ENCODE data around the gene EXOSC2.

EXOSC2 gene

DNA sequence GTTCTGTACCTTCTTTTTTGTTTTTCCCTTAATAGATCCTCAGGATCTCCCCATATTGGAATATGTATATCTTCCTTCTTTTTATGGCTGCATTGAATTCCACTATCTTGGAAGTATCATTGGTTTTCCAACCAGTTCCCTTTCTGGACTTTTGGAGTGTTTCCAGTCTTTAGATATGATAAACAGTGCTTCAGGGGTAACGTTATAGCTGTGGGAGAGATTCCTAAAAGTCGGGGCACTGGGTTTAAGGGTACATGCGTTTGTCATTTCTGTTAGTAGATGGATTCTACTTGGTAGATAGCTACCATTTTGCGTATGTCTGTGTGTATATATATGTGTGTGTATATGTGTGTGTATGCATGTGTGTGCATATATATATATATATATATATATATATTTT is 42.0 kb downstream of the EXOSC2 start:
- no peak for DNase-seq (ENCODE audit: low read depth in 1 of 2, low spot score in 1 of 2)

DNA sequence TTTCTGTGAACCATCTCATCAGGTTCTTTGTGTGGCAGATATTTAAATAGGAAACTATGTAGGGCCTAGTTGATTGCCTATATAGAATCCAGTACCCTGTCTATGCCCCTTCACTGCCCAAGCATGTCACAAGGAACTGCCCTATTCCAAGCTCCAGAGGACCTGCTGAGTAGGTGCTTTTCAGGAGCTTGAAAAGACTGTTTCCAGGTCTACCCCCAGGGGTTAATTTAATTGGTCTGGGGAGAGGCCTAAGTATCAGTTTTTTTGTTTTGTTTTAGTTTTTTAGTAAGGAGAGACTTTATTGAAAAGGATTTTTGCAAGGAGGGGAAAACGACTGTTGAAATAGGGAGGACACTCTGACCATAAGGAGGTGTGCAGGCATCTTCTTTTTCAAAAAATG is 43.3 kb downstream of the EXOSC2 start:
- DNase-seq (ENCODE audit: low read depth in 1 of 2, low spot score in 1 of 2), result no peak

DNA sequence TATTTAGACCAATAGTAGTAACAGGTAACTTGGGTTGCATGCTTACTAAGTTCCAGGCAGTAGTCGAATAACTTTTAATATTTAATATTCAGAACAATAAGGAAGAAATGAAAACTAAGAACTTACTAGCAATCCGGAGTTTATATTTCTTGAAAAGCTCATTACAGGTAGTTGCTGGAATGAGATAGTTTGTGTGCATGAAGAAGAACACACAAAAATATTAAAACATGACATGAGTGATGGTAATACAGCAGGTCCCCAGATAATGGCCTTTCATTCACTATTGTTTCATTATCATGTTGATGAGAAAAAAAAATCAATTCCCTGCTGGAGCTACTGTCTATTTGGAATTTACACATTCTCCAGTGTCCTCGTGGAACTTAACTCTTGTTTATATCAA is 44.7 kb downstream of the EXOSC2 start:
- no peak for DNase-seq (ENCODE audit: low read depth in 1 of 2, low spot score in 1 of 2)

DNA sequence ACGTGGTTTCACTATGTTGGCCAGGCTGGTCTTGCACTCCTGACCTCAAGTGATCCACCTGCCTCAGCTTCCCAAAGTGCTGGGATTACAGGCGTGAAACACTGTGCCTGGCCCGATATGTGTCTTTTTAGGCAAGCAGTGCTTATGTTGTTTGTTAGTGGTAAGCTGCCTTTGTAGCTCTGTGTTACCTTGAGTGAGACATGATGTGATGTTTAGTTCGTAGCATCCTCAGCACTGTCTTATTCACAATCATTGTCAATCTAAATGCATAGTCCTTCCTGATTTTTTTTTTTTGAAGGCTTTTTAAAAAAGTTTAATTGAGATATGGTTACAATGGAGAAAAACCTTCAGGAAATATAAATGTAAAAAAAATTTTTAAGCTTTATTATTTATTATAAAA is 45.5 kb downstream of the EXOSC2 start:
- DNase-seq (ENCODE audit: low read depth in 1 of 2, low spot score in 1 of 2), result no peak

DNA sequence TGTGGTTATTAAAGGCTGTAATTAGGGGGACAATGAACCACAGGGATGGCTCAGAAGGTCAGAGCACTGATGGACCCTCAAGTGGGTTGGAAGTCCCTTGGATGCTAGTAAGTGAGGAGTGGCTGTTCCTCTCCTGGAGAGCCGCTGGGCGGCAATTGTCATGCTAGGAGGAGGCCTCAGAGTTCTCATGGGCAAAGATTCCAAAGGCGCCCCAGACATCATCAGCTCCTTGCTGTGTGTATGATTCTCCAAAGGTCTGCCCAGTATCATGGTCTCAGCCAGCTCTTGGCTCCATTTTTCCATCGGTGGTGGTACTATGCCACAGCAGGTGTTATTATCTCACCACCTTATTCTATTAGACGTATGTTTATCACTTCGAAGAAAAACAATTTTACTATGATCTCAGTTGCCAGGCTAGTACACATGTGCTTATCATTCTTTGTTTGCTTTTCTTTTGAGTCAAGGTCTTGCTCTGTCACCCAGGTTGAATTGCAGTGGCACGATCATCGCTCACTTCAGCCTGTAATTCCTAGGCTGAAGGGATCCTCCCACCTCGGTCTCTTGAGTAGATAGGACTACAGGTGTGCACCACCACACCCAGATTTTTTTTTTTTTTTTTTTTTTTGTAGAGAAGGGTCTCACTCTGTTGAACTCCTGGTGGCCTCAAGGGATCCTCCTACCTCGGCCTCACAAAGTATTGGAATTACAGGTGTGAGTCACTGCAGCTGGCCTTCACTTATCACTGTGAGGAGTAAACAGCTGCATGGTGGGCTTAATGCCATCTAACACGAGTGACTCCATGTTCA is 46.8 kb downstream of the EXOSC2 start:
- DNase-seq (ENCODE audit: low read depth in 1 of 2, low spot score in 1 of 2), result no peak

DNA sequence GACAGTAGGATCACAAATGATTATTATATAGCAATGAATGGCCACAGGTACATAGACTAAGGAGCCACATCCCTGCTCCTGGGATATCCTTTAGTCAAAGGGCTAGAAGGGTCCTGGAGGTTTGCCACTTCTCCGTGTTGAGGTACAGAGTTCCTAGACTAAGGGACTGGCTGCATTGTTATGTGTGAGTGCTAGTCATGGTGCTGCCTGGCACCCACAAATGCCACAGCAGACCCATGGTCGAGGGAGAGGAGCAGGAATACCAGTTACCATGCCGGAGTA is 47.4 kb downstream of the EXOSC2 start:
- DNase-seq (ENCODE audit: low read depth in 1 of 2, low spot score in 1 of 2), result no peak

- no peak for DNase-seq (ENCODE audit: low read depth in 1 of 2, low spot score in 1 of 2)
These were observed 48.4 kb downstream of the EXOSC2 start for GRCh38 chr9:130741831-130742449.

DNA sequence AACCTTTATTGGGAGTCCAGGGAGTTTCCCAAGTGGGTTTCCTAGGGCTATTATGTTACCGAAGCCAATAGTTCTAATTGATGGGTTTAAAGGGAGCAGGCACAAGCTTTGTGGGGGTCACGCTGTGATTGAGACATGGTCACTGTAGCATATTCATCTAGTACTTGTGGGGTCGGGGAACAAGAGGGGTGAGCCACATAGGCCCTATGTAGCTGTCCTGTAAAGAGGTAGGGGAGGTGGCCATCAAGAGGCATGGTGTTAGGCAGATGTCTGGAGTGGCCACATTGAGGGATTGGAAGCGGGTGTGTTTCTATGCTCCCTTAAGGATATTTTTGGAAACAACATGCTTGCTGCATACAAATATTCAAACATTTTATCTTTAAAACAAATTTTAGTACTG is 50.1 kb downstream of the EXOSC2 start:
- DNase-seq (ENCODE audit: low read depth in 1 of 2, low spot score in 1 of 2), result no peak

GRCh38 chr9:130745210-130745800 is 51.7 kb downstream of the EXOSC2 start:
- no peak for DNase-seq (ENCODE audit: low read depth in 1 of 2, low spot score in 1 of 2)

DNA sequence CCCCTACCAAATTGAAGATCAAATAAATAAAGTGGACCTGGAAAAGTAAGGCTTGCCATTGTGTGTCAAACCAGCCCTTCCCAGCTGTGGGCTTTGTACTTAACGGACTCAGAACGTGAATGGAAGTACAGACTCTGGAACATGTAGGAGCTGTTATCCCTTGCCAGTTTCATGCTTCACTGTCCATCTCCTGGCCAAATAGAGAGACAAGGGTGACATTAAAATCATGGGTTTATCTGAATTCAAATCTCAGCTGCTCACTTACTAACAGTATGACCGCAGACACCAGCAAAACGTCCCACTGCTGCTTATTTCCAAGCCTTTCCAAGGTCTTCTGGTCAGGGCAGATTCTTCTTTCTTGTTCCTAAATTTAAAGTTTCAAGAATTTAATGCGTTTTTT is 52.2 kb downstream of the EXOSC2 start:
- DNase-seq (ENCODE audit: low read depth in 1 of 2, low spot score in 1 of 2), result no peak

DNA sequence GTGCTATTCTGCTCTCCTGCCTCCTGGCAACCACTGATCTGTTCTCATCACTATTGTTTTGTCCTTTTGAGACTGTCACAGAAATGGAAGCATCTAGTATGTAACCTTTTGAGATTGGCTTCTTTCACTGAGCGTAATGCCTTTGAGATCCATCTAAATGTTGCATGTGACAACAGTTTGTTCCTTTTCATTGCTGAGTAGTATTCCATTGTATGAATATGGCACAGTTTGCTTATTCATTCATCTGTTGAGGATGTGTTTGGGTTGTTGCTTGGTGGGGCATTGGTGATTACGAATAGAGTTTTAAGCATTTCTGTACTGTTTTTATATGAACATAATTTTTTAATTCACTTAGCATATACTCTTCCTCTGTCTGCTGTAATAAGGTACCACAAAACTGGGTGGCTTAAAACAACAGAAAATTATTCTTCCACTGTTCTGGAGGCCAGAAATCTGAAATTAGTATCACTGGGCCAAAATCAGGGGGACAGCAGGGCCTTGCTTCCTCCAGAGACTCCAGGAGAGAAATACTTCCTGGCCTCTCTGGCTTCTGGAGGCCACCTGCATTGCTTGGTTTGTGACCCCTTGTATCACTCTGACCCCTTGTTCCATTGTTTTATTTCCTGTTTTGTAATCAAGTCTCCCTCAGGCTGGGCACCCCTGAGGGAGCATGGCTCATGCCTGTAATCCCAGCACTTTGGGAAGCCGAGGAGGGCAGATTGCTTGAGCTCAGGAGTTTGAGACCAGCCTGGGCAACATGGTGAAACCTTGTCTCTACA is 53.0 kb downstream of the EXOSC2 start:
- no peak for DNase-seq (ENCODE audit: low read depth in 1 of 2, low spot score in 1 of 2)

- no peak for DNase-seq (ENCODE audit: low read depth in 1 of 2, low spot score in 1 of 2)
These were observed 58.2 kb downstream of the EXOSC2 start for GRCh38 chr9:130751631-130752355.
